SU-DHL-6 (cell line): Measurements from ENCODE around the gene HGD.

ENCODE experiments used
- CTCF ChIP-seq: fragments of 200-600 bp; sonication (generic); IDR thresholded peaks from one replicate; pipeline ENCODE4 v1.5.1; 2017; ENCODE audit warnings: antibody characterized with exemption, mild to moderate bottlenecking, low read length, moderate library complexity; ENCODE audit not compliant: insufficient read depth, poor library complexity, severe bottlenecking
- EZH2phosphoT487 ChIP-seq: fragments of 200-600 bp; sonication (generic), shearing (Covaris generic); conservative IDR thresholded peaks from 2 replicates; pipeline ENCODE4 v1.6.1; 2018; ENCODE audit warnings: mild to moderate bottlenecking, antibody characterized with exemption, low read length, moderate library complexity, mixed read lengths

- TF ChIP-seq CTCF, result no peak
- no peak for TF ChIP-seq EZH2phosphoT487
Measured at GRCh38 chr3:120652896-120653545, 29.0 kb downstream of the HGD start.
